OCI-LY7 (cell line): ENCODE measurements around the gene LDB3. TPM values are rescaled to one million over a fixed set of nuclear protein-coding genes. Genes with fewer than 3 reads are reported as not detected.

Experiments
- BruUV-seq: library from RNA; stranded (reverse); fragments of 400-500 nt; replicated peaks from 2 replicates; lab custom pipeline; 2021; lab: Mats Ljungman, UMichigan
- CTCF ChIA-PET: fragments of 300-600 bp; sonication (Branson Sonifier 250); formaldehyde crosslinking; loops from one replicate; lab custom pipeline; 2022; ENCODE audit warnings: antibody characterized with exemption; ENCODE audit not compliant: unreplicated experiment; lab: Charles Lee
- POLR2A ChIA-PET: fragments of 300-600 bp; sonication (Branson Sonifier 250); formaldehyde crosslinking; loops from one replicate; lab custom pipeline; 2022; ENCODE audit warnings: antibody characterized with exemption; lab: Charles Lee
- DNase-seq: peaks from one replicate; pipeline ENCODE4 v3.0.0-alpha.2; 2015; ENCODE audit warnings: low spot score
- H2AFZ ChIP-seq: fragments of 200-600 bp; sonication (generic), shearing (Covaris generic); 2 replicates; pipeline ENCODE4 v1.6.1; 2014; ENCODE audit warnings: mild to moderate bottlenecking, antibody characterized with exemption, low read length, moderate library complexity
- H3K27ac ChIP-seq: fragments of 200-600 bp; sonication (generic); 2 replicates; pipeline ENCODE4 v1.5.1; 2014; ENCODE audit warnings: mixed run types, low read depth, mild to moderate bottlenecking, moderate library complexity, low read length, inconsistent platforms; ENCODE audit not compliant: poor library complexity, severe bottlenecking
- H3K36me3 ChIP-seq: fragments of 200-600 bp; sonication (generic); 2 replicates; pipeline ENCODE4 v1.6.1; 2014; ENCODE audit warnings: mild to moderate bottlenecking, antibody characterized with exemption, low read length, moderate library complexity, mixed read lengths; ENCODE audit not compliant: insufficient read depth
- H3K4me1 ChIP-seq: fragments of 200-600 bp; sonication (generic); 2 replicates; pipeline ENCODE4 v1.5.1; 2014; ENCODE audit warnings: mild to moderate bottlenecking, low read length; ENCODE audit not compliant: insufficient read depth, poor library complexity, severe bottlenecking
- H3K4me2 ChIP-seq: fragments of 200-600 bp; sonication (generic); 2 replicates; pipeline ENCODE4 v1.6.1; 2014; ENCODE audit warnings: mild to moderate bottlenecking, low read length
- H3K4me3 ChIP-seq: fragments of 200-600 bp; sonication (generic); 2 replicates; pipeline ENCODE4 v1.5.1; 2014; ENCODE audit warnings: mild to moderate bottlenecking, low read depth, low read length; ENCODE audit not compliant: poor library complexity, severe bottlenecking
- H3K79me2 ChIP-seq: fragments of 200-600 bp; sonication (generic); 2 replicates; pipeline ENCODE4 v1.6.1; 2016; ENCODE audit warnings: low read depth, mild to moderate bottlenecking, low read length, moderate library complexity, mixed read lengths; ENCODE audit not compliant: insufficient read depth
- H3K9me2 ChIP-seq: fragments of 200-600 bp; sonication (generic); 2 replicates; pipeline ENCODE4 v1.6.1; 2016; ENCODE audit warnings: mild to moderate bottlenecking, low read length, mixed read lengths; ENCODE audit not compliant: insufficient read depth
- H3K9me3 ChIP-seq: fragments of 200-600 bp; sonication (generic); 2 replicates; pipeline ENCODE4 v1.6.1; 2014; ENCODE audit warnings: mild to moderate bottlenecking, mixed run types, low read length, mixed read lengths
- H4K20me1 ChIP-seq: fragments of 200-600 bp; sonication (generic); 2 replicates; pipeline ENCODE4 v1.6.1; 2014; ENCODE audit warnings: mild to moderate bottlenecking, antibody characterized with exemption, low read length, moderate library complexity, mixed read lengths; ENCODE audit not compliant: insufficient read depth
- EZH2phosphoT487 ChIP-seq: fragments of 200-600 bp; sonication (generic); IDR thresholded peaks from 2 replicates; pipeline ENCODE4 v1.6.1; 2018; ENCODE audit warnings: low read depth, borderline replicate concordance, mild to moderate bottlenecking, mixed run types, antibody characterized with exemption, low read length, moderate library complexity, mixed read lengths
- intact Hi-C: fragments of 100-400 bp; cut with micrococcal nuclease; formaldehyde crosslinking; loops from one replicate; pipeline ENCODE4 v1.10.0; 2022; ENCODE audit not compliant: unreplicated experiment
- total RNA-seq, 2 experiments: library from RNA; depleted of rRNA in 1 of 2; stranded (reverse); fragments of >200 nt in 1 of 2; shearing (Covaris generic) in 1 of 2; gene quantifications; 2 replicates each; pipeline ENCODE4 v1.2.3, GENCODE V29; 2014 to 2022
- TF ChIP-seq, protein P1 (sequence below): fragments of 200-600 bp; sonication (generic); conservative IDR thresholded peaks from 2 replicates; pipeline ENCODE4 v1.5.1; 2014; ENCODE audit warnings: mild to moderate bottlenecking, antibody characterized with exemption, low read length, moderate library complexity, mixed read lengths

The LDB3 gene
- total RNA-seq, 2 experiments from 2014 or later: 0.08 TPM; not detected in 1

- intact Hi-C loops: no loop called here
- Histone ChIP-seq H3K79me2 (no peaks in the 10 kb centered on the region), H3K9me3 (no peaks in the 10 kb centered on the region), H3K4me3 (peak overlapping the region; percentile 69), H3K4me1 (no peaks in the 10 kb centered on the region), H3K36me3 (no peaks in the 10 kb centered on the region), H3K4me2 (peak overlapping the region; percentile 48; the same call in 1 of the 2 replicates), H2AFZ (no peak overlapping the region), H3K9me2 (no peaks in the 10 kb centered on the region), H3K27ac (no peak overlapping the region), H4K20me1 (no peaks in the 10 kb centered on the region)
- DNase-seq: no peak
- ChIA-PET CTCF (no interaction called here), POLR2A (no interaction called here)
- no TSS peak for BruUV-seq
- peak; percentile 83; the same call in 1 of the 2 replicates for TF ChIP-seq EZH2phosphoT487
- TF ChIP-seq, protein P1, sequence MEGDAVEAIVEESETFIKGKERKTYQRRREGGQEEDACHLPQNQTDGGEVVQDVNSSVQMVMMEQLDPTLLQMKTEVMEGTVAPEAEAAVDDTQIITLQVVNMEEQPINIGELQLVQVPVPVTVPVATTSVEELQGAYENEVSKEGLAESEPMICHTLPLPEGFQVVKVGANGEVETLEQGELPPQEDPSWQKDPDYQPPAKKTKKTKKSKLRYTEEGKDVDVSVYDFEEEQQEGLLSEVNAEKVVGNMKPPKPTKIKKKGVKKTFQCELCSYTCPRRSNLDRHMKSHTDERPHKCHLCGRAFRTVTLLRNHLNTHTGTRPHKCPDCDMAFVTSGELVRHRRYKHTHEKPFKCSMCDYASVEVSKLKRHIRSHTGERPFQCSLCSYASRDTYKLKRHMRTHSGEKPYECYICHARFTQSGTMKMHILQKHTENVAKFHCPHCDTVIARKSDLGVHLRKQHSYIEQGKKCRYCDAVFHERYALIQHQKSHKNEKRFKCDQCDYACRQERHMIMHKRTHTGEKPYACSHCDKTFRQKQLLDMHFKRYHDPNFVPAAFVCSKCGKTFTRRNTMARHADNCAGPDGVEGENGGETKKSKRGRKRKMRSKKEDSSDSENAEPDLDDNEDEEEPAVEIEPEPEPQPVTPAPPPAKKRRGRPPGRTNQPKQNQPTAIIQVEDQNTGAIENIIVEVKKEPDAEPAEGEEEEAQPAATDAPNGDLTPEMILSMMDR: no peak
Observed at GRCh38 chr10:86757113-86757972, 89.0 kb downstream of the LDB3 start.

- Histone ChIP-seq H3K9me2 (no peaks in the 10 kb centered on the region), H3K4me2 (no peak overlapping the region), H3K4me1 (no peaks in the 10 kb centered on the region), H3K4me3 (no peak overlapping the region), H2AFZ (no peak overlapping the region), H3K79me2 (no peaks in the 10 kb centered on the region), H4K20me1 (no peaks in the 10 kb centered on the region), H3K27ac (no peak overlapping the region), H3K36me3 (no peaks in the 10 kb centered on the region), H3K9me3 (no peaks in the 10 kb centered on the region)
- intact Hi-C loops: no loop called here
- BruUV-seq: no TSS peak
- CTCF ChIA-PET: no interaction called here
- TF ChIP-seq EZH2phosphoT487: no peak; the same call in none of the 2 replicates
- TF ChIP-seq, protein P1: no peak
- POLR2A ChIA-PET: interaction anchor here (0.5 to 0.9 kb wide), 3 partner anchors 10 to 399 kb away, joined by 3 read pairs; no protein-coding TSS in a partner anchor
- no peak for DNase-seq
Observed at GRCh38 chr10:86758189-86759072, 90.1 kb downstream of the LDB3 start.
